CD4-positive, alpha-beta T cell treated with Interleukin-4 for 1 hour (primary cell): ENCODE measurements around the gene RIOK3.
"Not testable (repeated sequence)": the region's sequence is repeated elsewhere in the genome, so short reads cannot be mapped to it uniquely, and the experiment has no call there.

Source experiments
- DNase-seq, 2 donors: peaks; one replicate each; pipeline ENCODE4 v3.0.0-alpha.2; 2020 to 2022

Gene RIOK3

DNA sequence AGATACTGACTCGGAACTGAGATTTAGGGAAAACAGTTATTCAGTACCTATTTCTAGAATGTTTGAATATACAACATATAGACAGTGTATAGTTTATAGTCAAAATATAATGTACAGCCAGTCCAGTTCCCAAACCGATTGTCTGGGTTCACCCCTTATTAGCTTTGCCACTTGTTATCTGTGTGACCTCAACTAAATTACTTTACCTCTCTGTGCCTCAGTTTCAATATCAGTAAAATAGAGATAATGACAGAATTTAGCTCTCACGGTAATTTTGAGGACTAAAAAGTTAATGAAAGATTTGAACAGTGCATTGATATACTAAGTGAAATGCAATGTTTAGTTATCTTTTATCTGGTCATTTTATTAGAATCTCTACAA, 750 bp upstream of the RIOK3 start:
- no peak for DNase-seq

DNA sequence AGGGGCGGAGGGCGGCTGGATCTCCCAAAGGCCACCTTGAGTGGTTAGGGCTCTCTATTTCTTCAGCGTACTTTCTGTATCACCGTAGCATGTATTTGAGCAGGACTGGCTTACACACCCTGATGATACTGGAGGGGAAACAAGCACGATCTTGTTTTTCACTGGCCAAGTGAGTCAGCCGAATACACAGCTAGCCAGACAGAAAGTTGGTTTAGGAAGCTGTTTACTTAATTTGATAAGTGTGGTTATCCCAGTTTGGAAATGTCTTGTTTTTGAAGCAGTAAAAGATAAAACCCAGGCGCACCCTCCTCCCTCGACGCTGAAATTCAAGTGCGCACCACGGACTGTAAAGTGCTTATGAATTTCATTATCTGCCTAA, 582 bp downstream of the RIOK3 start:
- no peak for DNase-seq

DNA sequence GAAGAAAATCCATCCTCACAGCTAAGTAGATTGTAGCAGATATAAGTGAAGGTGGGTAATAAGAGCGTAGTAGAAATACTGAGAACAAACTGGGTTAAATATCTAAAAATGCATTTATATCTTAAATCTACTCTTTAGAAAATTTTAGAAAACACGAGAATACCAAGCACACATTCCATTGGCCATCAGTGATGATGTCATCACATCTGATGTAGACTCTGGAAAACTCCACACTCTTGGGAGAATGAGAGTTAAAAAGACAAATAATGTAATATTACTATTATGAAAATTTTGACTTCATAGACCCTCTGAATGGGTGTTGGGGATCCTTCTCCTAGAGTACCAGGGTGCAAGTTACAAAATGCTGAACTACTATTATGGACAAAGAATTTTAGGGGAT, 3.7 kb downstream of the RIOK3 start:
- no peak for DNase-seq

DNA sequence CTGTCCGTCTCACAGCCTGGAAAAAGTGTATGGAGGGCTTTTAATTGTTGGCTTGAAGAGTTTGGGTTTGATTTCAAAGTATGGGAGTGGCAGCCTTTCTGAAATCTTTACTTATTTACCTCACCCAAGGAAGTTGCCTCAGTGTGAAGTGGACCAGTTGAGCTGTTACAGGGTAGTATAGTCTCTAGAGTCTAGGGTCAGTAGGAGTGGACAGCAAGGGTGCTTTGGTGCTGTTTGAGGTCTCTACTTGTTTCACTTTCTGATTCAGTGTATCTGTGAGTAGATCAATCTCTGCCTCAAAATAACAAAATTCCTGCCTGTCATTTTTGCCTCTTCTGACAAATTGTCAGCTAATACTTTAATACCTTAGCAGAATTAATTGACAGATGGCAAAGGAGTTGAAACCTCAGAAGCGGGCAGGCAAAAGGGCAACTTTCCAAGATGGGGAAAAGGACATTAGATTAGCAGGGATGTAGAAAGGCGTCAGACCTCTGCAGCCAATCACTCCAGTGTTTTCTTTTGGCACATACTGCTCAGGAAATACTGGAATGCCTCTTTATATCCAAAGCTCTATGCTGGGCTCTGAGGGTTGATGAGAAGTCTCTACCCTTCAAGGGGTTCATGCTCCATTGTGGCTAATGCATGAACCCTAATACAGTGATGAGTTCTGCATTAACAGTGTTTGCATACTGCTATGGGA, 5.9 kb downstream of the RIOK3 start:
- no peak for DNase-seq

DNA sequence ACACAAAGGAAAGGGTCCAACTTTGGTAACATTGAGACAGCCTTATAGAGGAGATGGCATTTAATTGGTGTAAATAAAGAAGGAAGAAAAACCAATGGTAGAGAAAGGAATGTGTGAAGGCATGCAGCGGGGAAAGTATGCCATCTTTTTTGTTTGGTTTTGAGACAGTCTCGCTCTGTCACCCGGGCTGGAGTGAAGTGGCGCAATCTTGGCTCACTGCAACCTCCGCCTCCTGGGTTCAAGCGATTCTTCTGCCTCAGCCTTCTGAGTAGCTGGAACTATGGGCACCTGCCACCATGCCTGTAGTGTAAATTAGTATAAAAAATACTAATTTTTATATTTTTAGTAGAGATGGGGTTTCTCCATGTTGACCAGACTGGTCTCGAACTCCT, 6.4 kb downstream of the RIOK3 start:
- DNase-seq, result no peak

DNA sequence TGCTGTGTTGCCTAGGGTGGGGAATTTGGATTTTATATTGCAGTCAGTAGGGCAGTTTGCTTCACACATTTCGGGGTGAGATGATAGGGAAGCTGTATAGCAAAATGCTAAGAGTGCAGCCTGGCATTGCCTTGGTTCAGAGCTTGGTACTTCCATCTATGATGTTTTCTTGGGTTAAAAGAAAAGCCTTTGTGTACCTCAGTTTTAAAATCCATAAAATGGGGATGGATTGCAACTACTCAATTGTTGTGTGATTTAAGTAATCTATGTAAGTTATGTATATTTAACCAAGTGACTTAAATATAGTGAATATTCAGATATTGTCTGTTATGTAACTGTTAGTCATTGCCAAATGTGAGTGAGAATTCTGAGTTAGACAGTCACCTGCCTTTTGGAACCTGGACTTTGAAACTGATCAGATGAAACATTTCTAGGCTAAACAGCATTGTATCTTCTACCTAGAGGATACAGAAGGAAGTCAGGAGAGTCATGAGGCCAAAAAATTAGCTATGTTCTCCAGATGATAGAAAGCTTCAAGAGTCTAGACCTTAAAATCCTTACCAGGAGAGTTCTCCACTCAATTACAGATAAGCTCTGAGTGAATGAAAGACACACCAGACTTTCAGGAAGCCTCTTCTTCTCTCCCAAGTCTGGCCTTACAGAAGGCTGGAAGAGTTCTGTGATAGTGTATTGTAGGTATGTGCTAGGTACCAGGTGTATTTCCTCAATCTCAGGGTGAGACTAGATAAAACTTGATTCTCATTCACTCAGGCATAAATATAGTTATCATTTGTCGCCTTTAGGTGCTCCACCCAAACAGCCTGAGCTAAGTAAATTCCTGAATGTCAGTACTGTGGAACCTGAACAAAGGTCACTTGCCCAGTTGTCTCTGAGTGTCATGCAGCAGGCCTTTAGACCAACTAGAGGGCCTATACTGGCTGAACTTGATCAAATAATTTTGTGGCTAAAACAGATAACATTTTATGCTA, 7.5 kb downstream of the RIOK3 start:
- DNase-seq, result no peak

DNA sequence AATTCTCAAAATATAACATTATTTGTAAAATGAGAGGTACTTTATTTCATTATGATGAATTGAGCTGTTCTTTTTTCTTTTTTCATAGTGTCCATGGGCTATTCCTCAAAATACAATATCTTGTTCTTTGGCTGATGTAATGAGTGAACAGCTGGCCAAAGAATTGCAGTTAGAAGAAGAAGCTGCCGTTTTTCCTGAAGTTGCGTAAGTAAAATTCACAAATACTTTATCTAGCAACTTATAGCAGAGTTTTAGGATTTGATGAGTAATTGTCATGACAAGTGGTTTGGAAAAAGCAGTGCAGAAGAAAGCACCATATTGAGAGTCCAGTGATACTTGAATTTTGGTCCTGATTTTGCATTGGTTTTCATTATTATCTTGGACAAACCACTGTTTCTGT, 9.8 kb downstream of the RIOK3 start:
- no peak for DNase-seq

DNA sequence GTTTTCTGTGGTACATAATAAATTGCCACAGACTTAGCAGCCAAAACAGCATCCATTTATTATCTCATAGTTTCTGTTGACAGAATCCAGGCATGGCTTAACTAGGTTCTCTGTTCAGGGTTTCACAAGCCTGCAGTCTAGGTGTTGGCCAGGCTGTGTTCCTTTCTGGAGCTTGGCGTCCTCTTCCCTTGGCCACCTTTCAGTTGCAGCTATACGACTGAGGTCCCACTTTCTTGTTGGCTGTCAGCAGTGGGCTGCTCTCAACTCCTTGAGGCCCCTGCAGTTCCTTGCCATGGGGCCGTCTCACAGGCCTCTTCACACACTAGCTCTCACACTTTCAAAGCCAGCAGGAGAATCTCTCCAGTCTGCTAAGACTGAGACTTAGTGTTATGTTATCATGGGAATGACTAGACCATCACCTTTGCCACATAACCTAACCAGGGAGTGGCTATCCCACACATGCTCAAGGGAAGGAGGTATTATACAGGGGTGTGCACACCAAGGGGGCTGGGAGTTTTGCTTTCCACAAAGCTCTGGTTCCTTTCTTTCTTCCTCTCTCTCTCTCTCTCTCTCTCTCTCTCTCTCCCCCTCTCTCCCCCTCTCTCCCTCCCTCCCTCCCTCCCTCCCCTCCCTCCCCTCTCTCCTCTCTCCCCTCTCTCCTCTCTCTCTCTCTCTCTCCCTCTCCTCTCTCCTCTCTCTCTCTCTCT, 15.8 kb downstream of the RIOK3 start:
- no peak for DNase-seq

DNA sequence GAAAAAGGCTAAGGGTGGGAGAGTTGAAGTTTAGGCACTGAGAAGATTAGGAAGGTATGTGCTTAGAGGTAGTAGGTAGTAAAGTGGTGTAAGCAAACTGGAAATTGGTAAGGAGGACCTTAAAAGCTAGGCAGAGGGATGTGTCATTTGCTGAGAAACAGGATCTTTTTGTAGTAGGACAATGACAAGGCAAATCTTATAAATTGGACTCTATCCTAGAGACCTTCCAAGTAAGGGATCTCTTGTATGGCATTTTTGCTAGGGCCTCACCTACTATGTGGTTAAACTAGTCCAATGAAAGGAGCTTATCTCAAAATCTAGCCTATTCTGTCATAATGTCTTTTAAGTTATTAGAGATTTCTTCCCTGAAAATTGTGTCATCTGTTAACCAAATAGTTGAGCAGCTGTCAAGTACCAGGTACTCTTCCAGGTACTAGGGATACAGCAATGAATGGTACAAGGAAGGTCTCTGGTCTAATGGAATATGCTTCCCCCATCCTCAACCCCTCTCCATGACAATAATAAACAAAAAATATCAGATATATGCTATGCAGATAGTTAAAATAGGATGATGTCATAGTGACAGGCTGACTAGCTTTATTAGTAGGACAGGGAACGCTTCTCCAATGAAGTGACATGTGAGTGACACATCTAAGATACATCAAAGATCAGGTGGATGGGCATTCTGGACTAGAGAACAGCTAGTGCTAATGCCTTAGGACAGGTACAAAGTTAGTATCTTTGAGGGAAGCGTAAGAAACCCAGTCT, 17.7 kb downstream of the RIOK3 start:
- no peak for DNase-seq

DNA sequence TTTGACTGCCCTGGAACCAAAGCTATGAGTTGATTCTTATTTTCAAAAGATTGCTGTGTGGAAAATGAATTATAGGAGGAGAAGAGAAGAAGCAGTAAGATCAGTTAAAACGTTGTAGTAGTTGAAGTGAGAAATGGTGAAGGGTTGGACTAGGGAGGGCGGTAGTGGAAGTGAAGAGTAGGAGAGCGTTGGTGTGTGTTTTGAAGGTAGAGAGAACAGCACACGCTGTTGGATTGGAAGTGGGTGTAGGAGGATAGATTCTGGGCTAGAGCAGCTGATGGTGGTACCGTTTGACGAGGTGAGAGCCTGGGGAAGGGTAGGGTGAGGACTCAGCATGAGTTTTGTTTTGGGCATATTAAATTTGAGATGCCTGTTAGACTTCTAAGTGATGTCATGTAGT, 18.4 kb downstream of the RIOK3 start:
- no peak for DNase-seq

DNA sequence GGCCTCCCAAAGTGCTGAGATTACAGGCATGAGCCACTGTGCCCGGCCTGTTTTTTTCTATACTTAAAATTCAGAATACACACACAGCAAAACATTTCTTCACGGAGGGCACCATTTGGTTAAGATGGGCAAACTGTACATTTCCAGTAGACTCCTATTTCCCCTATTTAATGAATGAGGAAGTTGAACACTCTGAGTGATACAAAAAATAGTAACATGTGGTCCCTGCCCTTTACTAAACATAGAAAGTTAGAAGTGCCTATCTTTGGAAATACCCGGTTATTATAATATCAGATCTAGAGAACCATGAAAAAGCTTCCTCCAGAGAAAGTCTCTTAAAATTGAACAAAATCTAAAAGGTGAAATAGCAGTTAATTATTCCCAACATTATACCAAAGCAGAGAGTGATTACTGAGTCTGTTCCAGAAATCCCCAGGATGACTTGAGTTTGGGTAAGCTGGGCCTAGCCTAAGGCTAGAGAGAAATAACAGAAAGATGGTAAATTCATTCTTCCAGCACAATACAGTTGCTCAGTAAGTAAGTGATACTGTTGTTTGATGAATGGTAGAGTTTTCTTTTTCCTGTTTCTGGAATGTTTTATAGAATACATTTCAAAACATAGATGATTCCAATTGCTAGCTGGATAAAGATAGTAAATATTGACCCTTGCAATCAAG, 26.9 kb downstream of the RIOK3 start:
- no peak for DNase-seq

DNA sequence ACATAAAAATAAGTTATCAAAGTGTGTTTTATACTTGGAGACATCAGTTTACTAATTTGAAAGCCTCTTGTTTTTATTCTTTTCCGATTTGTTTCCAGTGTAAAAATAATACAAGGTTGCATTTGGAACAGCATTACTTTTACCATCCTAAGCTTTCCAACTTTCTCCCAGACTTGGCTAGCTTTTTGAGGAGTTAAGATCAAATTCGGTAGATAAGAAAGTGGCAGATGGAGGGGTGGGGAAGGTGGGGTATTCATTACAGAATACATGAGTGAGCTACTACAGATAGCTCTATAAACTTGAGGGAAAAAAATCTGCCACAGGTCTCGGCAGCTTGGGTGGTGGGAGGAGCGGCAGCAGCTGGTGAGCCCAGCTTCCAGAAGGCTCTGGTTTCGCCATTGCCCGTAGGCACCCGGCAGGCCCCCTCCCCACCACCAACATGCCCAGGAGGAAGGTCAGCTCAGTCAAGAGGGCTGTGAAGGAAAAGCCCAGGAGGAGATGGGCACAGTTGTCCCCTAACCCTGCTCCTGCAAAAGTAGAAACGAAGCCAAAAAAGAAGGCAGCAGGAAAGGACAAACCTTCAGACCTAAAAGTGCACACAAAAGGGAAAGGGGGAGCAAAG, 31.6 kb downstream of the RIOK3 start:
- no peak for DNase-seq

DNA sequence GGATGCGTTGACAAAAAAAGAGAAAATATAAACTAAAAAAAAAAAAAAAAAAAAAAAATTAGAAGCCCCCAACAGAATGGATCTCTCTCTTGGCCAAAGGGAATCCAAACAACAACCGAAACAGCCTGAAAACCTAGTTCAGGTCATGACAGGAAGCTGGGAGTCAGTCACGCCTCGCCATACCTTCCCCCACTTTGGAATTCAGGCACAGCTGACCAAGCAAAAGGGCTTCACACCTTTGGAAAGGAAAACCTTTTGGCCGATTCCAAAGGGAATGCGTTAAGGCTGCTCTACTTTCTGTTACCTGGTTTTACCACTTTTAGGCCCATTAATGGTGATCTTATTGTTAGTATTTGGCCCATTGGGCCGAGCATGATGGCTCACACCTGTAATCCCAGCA, 32.3 kb downstream of the RIOK3 start:
- no peak for DNase-seq

DNA sequence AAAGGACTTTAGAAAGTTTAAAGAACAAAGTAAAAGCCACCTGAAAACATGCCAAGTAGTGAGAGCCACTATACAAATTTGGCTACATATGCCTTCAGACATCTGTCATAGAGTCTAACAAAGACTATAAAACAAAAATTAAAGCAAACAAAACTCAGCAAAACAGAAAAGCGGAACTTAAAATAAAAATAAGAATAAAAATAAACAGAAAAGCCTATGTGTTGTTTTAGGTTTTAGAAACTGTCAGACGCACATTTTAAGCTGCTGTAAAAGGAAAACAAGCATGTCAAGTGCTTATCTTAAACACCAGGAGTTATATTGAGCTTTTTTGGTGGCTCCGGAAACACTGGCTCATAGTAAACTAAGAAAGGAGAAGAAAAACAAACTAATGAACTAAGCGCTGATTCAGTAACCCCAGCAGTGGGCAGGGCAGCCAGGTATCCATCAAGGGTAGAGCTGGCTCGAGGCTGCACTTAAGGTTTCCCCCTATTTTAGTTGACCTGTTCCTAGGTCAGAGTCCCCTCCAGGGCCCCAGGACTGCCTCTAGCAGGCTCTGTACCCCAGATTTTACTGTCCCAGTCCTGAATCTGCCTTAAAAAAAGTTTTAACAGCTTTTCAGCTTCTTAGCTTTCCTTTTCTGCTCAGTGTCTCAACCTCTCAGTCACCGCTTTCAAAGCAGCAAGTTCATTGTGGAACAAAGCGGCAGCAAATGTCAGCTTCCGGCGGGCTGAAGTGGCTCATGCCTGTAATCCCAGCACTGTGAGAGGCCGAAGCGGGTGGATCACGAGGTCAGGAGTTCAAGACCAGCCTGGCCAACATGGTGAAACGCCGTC, 34.9 kb downstream of the RIOK3 start:
- peak; percentile 49 to 70 for DNase-seq

DNA sequence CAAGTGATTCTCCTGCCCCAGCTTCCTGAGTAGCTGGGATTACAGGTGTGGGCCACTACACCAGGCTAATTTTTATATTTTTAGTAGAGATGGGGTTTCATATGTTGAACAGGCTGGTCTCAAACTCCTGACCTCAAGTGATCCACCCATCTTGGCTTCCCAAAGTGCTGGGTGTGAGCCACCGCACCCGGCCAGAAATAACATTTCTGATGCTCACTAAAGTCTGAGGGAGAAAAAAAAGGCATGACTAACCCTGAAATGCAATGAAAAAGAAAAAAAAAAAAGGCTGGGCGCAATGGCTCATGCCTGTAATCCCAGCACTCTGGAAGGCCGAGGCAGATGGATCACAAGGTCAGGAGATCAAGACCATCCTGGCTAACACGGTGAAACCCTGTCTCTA, 36.5 kb downstream of the RIOK3 start:
- not testable (repeated sequence) for DNase-seq

DNA sequence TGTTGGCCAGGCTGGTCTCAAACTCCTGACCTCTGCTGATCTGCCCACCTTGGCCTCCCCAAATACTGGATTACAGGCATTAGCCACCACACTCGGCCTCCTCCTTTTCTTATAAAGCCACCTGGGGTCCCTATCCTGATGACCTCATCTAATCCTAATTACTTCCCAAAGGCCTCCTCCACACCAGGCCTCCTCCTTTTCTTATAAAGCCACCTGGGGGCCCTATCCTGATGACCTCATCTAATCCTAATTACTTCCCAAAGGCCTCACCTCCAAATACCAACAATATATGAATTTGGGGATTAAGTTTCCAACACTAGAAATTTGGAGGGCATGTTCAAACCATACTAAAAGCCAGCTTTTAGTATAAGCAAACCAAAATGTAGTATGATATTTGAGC, 40.6 kb downstream of the RIOK3 start:
- no peak for DNase-seq

DNA sequence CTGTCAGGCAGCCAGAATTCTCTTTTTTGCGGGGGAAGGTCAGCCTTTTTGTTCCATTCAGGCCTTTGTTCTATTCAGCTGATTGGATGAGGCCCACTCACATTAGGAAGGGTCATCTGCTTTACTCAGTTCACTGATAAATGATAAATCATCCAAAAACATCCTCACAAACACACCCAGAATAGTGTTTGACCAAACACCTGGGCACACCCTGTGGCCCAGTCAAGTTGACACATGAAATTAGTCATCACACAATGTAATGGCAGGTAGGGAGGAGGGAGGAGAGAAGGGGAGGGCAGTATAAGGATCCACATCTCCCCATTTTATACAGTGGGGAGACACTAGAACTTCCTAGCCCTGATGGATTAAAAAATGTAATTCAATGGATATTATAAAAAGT, 41.9 kb downstream of the RIOK3 start:
- DNase-seq, result no peak

DNA sequence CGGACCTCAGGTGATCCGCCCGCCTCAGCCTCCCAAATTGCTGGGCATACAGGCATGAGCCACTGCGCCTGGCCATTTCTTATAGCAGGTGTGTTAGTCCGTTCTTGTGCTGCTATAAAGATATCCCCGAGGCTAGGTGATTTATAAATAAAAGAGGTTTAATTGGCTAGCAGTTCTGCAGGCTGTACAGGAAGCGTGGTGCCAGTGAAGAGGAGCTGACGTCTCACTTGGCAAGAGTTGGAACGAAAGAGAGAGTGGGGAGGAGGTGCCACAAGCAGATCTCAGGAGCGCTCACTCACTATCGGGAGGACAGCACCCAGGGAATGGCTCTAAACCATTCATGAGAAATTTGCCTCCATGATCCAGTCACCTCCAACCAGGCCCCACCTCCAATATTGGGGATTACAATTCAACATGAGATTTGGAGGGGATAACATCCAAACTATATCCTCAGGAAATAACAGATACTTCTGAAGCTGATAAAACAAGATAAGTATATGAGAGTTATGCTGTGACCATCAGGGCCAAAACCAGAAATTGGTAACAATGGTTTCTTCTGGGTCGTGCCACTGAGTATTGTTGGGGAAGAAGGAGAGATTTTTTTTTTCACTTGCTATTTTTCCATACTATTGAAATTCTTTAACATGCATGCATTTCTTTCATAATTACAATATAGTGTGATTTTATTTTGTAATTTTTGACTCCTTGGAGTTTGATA, 42.8 kb downstream of the RIOK3 start:
- no peak for DNase-seq

DNA sequence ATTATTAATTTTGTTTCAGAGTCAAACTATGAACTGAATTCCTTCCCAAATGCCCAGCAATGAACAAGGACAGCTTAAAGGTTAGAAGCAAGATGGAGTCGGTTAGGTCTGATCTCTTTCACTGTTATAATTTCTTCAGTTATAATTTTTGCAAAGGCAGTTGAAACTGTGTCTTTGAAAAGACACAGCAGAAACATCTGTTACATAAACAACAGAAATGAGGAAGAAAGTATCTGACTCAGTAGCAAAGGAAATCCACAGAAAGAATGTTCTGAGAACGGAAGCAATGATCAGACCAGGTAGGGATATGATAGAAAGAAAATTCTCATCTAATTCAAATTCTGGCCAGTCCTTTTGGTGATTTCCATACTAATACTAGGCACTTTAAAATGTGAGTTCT, 45.0 kb downstream of the RIOK3 start:
- DNase-seq, result no peak

DNA sequence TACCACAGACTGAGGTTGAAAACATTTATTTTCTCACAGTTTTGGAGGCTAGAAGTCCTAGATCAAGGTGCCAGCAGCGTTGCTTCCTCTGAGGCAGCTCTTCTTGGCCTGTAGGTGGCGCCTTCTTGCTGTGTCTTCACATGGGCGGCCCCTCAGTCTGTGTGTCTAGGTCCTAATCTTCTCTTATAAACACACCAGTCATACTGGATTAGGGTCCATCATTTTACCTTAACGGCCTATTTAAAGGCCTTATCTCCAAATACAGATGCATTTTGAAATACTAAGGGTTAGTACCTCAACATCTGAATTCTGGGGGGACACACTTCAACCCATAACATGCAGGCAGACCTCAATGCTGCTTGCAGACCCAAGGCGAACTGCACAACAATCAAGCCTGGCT, 45.8 kb downstream of the RIOK3 start:
- DNase-seq, result peak; percentile 79
